Cardiac fibroblast (primary cell): ENCODE data around the gene GALNT16.
A peak's percentile ranks its signal among the peaks of the same experiment; 100 is the strongest.

ENCODE experiments used
- DNase-seq, 2 donors: peaks; one replicate each; pipeline versions ENCODE4 v3.0.0 to v3.0.0-alpha.2; 2010; ENCODE audit warnings: low read depth in 2 of 2
- H3K4me3 ChIP-seq, 2 donors: replicated peaks in 1 of 2; 1 replicate in 1 of 2; 2 replicates in 1 of 2; pipeline ENCODE4 v1.5.1; 2011; ENCODE audit warnings: low read depth in 2 of 2, low read length in 2 of 2, mild to moderate bottlenecking in 2 of 2, moderate library complexity in 1 of 2
- TF ChIP-seq, protein P1 (sequence below): IDR thresholded peaks from one replicate; pipeline ENCODE4 v1.5.1; 2011; ENCODE audit warnings: low read depth, mild to moderate bottlenecking, low read length, inconsistent platforms

GALNT16 gene

GRCh38 chr14:69320581-69321365, 60.8 kb downstream of the GALNT16 start:
- no peak for DNase-seq

DNA sequence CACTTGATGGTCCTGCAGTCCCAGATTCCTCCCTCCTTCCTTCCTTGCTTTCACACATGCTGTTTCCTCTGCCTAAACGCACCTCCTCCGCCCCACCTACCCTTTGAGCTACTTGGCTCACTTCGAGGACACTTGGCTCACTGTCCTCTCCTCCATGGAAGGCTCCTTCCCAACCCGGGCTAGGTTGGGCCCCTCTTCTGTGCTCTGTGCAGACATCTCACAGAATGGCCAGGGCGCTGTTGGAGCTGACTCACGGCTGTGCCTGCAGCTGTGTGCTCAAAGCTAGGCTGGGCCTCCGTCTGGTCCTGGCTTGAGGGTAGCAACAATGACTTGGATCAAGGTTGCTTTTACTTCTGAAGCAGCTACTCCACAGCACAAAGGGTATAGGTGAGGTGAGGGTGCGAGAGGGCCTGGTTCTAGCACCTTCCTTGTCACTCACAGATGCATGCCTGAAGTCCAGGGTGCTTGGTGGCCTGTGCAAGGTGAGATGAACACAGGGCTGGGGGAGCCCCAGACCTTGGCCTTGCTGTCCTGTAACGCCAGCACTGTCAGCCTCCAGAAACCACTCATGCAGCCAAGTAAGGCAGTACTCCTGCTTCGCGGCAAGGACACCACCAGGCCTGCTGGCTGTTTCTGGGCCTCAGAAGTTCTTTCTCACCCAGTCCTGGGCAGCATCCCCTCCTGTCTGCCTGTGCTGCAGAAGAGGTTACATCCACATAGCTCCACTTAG, 61.8 kb downstream of the GALNT16 start:
- TF ChIP-seq, protein P1, sequence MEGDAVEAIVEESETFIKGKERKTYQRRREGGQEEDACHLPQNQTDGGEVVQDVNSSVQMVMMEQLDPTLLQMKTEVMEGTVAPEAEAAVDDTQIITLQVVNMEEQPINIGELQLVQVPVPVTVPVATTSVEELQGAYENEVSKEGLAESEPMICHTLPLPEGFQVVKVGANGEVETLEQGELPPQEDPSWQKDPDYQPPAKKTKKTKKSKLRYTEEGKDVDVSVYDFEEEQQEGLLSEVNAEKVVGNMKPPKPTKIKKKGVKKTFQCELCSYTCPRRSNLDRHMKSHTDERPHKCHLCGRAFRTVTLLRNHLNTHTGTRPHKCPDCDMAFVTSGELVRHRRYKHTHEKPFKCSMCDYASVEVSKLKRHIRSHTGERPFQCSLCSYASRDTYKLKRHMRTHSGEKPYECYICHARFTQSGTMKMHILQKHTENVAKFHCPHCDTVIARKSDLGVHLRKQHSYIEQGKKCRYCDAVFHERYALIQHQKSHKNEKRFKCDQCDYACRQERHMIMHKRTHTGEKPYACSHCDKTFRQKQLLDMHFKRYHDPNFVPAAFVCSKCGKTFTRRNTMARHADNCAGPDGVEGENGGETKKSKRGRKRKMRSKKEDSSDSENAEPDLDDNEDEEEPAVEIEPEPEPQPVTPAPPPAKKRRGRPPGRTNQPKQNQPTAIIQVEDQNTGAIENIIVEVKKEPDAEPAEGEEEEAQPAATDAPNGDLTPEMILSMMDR, result no peak
- DNase-seq, result peak in 1 of 2 donors; percentile 35
- no peak overlapping the region for H3K4me3 ChIP-seq

More at GRCh38 chr14:69320581-69321365, 60.8 kb downstream of the GALNT16 start:
- TF ChIP-seq, protein P1, result no peak
- H3K4me3 ChIP-seq, result no peak overlapping the region

DNA sequence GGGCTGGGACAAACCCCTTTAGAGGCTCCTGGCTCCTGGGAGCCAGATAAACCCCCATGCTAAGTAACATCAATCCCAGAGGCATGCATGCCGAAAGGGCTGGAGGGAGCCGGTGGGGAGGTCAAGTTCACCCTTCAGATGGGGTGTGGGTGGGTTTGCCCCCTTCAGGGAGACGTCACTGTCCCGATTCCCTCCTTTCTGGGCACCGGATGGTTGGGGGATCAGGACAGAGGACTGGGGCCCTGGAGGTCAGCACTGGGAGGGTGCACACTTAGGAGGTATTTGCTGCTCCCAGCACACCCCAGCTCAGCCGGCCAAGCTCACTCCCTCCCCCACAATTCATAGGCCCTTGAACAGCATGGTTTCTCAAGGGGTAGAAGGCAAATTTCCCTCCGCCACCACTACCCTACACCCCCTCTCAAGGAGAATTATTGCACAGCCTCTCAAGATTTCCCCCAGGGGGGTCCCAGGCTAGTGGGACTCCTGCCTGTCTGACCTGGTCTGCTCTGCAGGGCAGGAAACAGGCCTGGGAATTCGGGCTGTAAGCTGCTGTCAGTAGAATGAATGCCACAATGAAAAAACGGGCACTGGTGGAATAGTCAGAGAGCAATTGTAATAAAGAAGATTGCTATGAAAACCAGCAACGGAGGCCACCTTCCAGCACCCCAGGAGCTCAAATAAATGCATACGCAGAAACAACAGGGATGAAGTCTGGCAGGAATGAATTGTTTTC, 63.5 kb downstream of the GALNT16 start:
- no peak for DNase-seq
- H3K4me3 ChIP-seq, result no peak overlapping the region
- TF ChIP-seq, protein P1, result no peak

- DNase-seq, result no peak
- no peak overlapping the region for H3K4me3 ChIP-seq
- TF ChIP-seq, protein P1, result no peak
These were observed 64.0 kb downstream of the GALNT16 start for GRCh38 chr14:69323999-69324282.

- H3K4me3 ChIP-seq, result no peak overlapping the region
- no peak for DNase-seq
- TF ChIP-seq, protein P1, result no peak
These were observed 64.5 kb downstream of the GALNT16 start for GRCh38 chr14:69324341-69324931.

- no peak for DNase-seq
- TF ChIP-seq, protein P1, result no peak
- H3K4me3 ChIP-seq, result no peak overlapping the region
These were observed 65.1 kb downstream of the GALNT16 start for GRCh38 chr14:69325086-69325485.
